Fibroblast of lung (primary cell): ENCODE data around the gene LMO1.

Experiments
- EZH2 ChIP-seq: IDR thresholded peaks from 2 replicates; pipeline ENCODE4 v1.5.1; 2012; ENCODE audit warnings: low read length, control low read depth, mild to moderate bottlenecking; ENCODE audit errors: missing control alignments
- TF ChIP-seq, protein P1 (sequence below), 2 donors: IDR thresholded peaks in 1 of 2; conservative IDR thresholded peaks in 1 of 2; 1 replicate in 1 of 2; 2 replicates in 1 of 2; pipeline ENCODE4 v1.5.1; 2011 to 2012; ENCODE audit warnings: low read length in 2 of 2, control low read depth in 1 of 2, inconsistent platforms in 1 of 2, low read depth in 1 of 2, mild to moderate bottlenecking in 1 of 2

GRCh38 chr11:8202516-8203413, 60.9 kb downstream of the LMO1 start:
- TF ChIP-seq, protein P1, sequence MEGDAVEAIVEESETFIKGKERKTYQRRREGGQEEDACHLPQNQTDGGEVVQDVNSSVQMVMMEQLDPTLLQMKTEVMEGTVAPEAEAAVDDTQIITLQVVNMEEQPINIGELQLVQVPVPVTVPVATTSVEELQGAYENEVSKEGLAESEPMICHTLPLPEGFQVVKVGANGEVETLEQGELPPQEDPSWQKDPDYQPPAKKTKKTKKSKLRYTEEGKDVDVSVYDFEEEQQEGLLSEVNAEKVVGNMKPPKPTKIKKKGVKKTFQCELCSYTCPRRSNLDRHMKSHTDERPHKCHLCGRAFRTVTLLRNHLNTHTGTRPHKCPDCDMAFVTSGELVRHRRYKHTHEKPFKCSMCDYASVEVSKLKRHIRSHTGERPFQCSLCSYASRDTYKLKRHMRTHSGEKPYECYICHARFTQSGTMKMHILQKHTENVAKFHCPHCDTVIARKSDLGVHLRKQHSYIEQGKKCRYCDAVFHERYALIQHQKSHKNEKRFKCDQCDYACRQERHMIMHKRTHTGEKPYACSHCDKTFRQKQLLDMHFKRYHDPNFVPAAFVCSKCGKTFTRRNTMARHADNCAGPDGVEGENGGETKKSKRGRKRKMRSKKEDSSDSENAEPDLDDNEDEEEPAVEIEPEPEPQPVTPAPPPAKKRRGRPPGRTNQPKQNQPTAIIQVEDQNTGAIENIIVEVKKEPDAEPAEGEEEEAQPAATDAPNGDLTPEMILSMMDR (conservative IDR thresholded peaks at IDR 0.05 in 1 of 2, IDR thresholded peaks at IDR 0.05 in 1 of 2; ENCODE audit: low read depth in 1 of 2, low read length in 2 of 2), result no peak
- no peak for TF ChIP-seq EZH2
